ENCODE results near the gene TBC1D1.

The TBC1D1 gene

DNA sequence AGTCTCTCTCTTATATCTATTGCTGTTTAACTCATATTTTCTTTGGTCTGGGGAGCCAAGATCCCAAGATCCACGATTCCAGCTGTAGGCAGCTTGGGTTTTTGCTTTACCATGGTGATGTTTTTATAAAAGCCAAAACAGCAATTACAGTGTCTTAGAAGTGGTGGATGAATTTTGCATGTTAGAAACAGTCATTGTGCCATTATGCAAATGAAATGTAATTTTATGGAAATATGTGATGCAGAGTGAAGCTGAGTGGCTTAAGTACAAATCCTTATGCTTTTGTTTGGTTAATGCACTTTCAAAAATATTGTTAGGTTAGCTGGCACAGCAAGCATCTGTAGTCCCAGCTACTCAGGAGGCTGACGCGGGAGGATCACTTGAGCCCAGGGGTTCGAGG, 36.5 kb downstream of the TBC1D1 start:
- Histone ChIP-seq H3K14ac (ENCODE audit: low read length) (no peak overlapping the region), H2BK15ac (ENCODE audit: low read length) (no peak overlapping the region), H3K27ac (replicated peaks; ENCODE audit: low read length) (no peak overlapping the region), H3K27me3 (ENCODE audit: control insufficient read depth in 3 of 3, insufficient read depth in 3 of 3, low read depth in 1 of 3, low read length in 3 of 3) (no peaks in the 10 kb centered on the region), H3K4me3 (ENCODE audit: low read length in 2 of 2) (no peak overlapping the region), H3K4me2 (ENCODE audit: insufficient read depth, low read length, poor library complexity, severe bottlenecking) (no peak overlapping the region), H3K9me3 (replicated peaks in 1 of 2; ENCODE audit: control insufficient read depth in 2 of 2, insufficient read depth in 1 of 2, low read depth in 1 of 2, low read length in 2 of 2) (no peaks in the 10 kb centered on the region), H3K23ac (ENCODE audit: low read depth, low read length, poor library complexity) (no peak overlapping the region), H3K4me1 (ENCODE audit: control insufficient read depth in 2 of 2, insufficient read depth in 1 of 2, low read depth in 1 of 2, low read length in 2 of 2) (no peaks in the 10 kb centered on the region), H3K9ac (ENCODE audit: low read depth, low read length, poor library complexity) (no peak overlapping the region), H2BK12ac (ENCODE audit: low read length) (no peak overlapping the region), H3K79me1 (ENCODE audit: low read depth, low read length) (no peaks in the 10 kb centered on the region), H4K8ac (ENCODE audit: low read depth, low read length) (no peak overlapping the region), H3K18ac (ENCODE audit: low read length) (no peak overlapping the region), H2BK120ac (ENCODE audit: low read depth, low read length) (no peak overlapping the region), H4K91ac (ENCODE audit: low read depth, low read length, poor library complexity) (no peak overlapping the region), H2AK5ac (ENCODE audit: low read depth, low read length) (no peak overlapping the region), H2BK5ac (ENCODE audit: low read length) (no peak overlapping the region), H3K4ac (ENCODE audit: low read length) (no peak overlapping the region), H2AFZ (ENCODE audit: low read length) (no peak overlapping the region), H3K36me3 (replicated peaks in 1 of 2; ENCODE audit: control insufficient read depth in 2 of 2, insufficient read depth in 2 of 2, low read length in 2 of 2) (no peaks in the 10 kb centered on the region)
- whole genome bisulfite sequencing, 2 donors (ENCODE audit: extremely low coverage in 2 of 2, insufficient read length in 2 of 2, insufficient replicate concordance in 1 of 2): no CpG with 5 or more reads among the region's 4 CpGs
- no peak for DNase-seq (ENCODE audit: low spot score)

DNA sequence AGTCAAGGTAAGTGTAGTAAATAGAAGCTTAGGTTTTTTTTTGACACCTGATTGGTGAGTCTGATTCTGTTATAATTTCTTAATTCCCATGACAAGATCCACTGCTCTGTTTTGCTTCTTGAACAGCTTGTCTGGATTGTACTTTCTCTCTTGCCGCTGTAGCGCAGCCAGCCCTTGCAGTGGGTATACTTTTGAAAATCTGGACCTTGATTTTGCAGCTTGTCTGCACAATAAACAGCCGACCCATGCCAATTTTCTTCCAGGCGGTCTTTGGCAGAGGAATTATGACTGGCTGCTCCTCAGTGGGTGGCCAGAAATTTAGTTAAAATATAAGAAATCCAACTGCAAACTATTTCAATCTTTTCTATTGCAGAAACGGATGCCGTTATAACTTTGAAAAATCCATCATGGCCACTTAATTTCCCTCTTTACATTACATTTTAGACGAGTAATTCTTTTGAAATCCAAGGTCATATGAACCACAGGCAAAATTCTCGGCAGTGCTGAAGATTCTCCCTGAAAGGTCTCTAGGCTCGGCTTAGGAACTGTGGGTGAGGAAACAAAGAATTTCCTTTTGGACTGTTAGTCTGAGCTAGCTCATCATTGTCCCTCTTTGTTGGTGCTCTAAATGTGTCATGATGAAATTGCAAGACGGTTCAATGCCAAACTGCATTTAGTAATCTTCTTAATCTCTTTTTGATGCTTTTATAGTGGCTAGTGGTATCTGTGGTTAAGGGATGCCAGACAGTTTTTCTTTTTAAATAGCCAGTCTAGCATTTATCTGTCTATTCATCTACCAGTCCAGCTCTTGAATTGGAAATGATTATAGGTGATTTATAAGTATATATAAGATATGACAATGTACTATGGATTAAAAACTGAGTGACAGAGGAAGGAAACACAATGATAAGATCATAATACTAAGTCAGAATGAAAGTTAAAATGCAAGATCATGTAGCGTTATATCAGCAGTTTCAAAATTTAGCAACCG, 37.8 kb downstream of the TBC1D1 start:
- peak overlapping the region; percentile 21 for H2AFZ ChIP-seq (ENCODE audit: low read length)
- H2BK12ac ChIP-seq (ENCODE audit: low read length): no peak overlapping the region
- no peak overlapping the region for H3K4me2 ChIP-seq (ENCODE audit: insufficient read depth, low read length, poor library complexity, severe bottlenecking)
- no peak for DNase-seq (ENCODE audit: low spot score)
- H3K4me3 ChIP-seq (ENCODE audit: low read length in 2 of 2): no peak overlapping the region
- H3K14ac ChIP-seq (ENCODE audit: low read length): no peak overlapping the region
- H4K8ac ChIP-seq (ENCODE audit: low read depth, low read length): no peak overlapping the region
- H2BK15ac ChIP-seq (ENCODE audit: low read length): no peak overlapping the region
- no peak overlapping the region for H2BK5ac ChIP-seq (ENCODE audit: low read length)
- no peaks in the 10 kb centered on the region for H3K9me3 ChIP-seq (replicated peaks in 1 of 2; ENCODE audit: control insufficient read depth in 2 of 2, insufficient read depth in 1 of 2, low read depth in 1 of 2, low read length in 2 of 2)
- no peak overlapping the region for H3K27ac ChIP-seq (replicated peaks; ENCODE audit: low read length)
- H3K23ac ChIP-seq (ENCODE audit: low read depth, low read length, poor library complexity): no peak overlapping the region
- WGBS, 2 donors (ENCODE audit: extremely low coverage in 2 of 2, insufficient read length in 2 of 2, insufficient replicate concordance in 1 of 2): no CpG with 5 or more reads among the region's 12 CpGs
- no peak overlapping the region for H2AK5ac ChIP-seq (ENCODE audit: low read depth, low read length)
- no peaks in the 10 kb centered on the region for H3K36me3 ChIP-seq (replicated peaks in 1 of 2; ENCODE audit: control insufficient read depth in 2 of 2, insufficient read depth in 2 of 2, low read length in 2 of 2)
- no peak overlapping the region for H3K18ac ChIP-seq (ENCODE audit: low read length)
- H2BK120ac ChIP-seq (ENCODE audit: low read depth, low read length): no peak overlapping the region
- H4K91ac ChIP-seq (ENCODE audit: low read depth, low read length, poor library complexity): no peak overlapping the region
- H3K79me1 ChIP-seq (ENCODE audit: low read depth, low read length): no peaks in the 10 kb centered on the region
- H3K9ac ChIP-seq (ENCODE audit: low read depth, low read length, poor library complexity): no peak overlapping the region
- H3K27me3 ChIP-seq (ENCODE audit: control insufficient read depth in 3 of 3, insufficient read depth in 3 of 3, low read depth in 1 of 3, low read length in 3 of 3): peaks cover 0 to 2% (median 0%) of the 10 kb centered on the region in 3 experiments
- no peak overlapping the region for H3K4ac ChIP-seq (ENCODE audit: low read length)
- H3K4me1 ChIP-seq (ENCODE audit: control insufficient read depth in 2 of 2, insufficient read depth in 1 of 2, low read depth in 1 of 2, low read length in 2 of 2): no peaks in the 10 kb centered on the region

DNA sequence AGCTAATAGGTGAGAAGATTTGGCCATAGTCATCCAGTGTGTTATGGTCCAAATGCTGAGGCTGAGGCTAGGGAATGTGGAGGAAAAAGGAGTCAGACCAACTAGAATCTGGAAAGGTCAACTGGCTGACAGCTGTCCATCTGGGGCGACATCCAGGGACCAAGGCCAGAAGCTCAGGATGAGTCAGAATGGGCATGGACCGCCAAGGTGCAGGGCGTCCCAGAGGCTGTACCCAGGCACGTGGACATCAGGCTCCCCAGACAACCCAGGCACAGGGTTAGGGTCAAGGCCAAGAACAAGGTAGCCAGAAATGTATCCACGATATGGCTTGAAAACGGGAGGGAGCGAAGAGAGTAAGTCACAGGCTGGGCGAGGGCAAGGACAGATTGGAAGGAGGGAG, 43.2 kb downstream of the TBC1D1 start:
- peak overlapping the region; percentile 18 for H3K9ac ChIP-seq (ENCODE audit: low read depth, low read length, poor library complexity)
- H3K79me1 ChIP-seq (ENCODE audit: low read depth, low read length): no peaks in the 10 kb centered on the region
- DNase-seq (ENCODE audit: low spot score): no peak
- no peaks in the 10 kb centered on the region for H3K9me3 ChIP-seq (replicated peaks in 1 of 2; ENCODE audit: control insufficient read depth in 2 of 2, insufficient read depth in 1 of 2, low read depth in 1 of 2, low read length in 2 of 2)
- no peak overlapping the region for H2AFZ ChIP-seq (ENCODE audit: low read length)
- H2BK15ac ChIP-seq (ENCODE audit: low read length): no peak overlapping the region
- H3K4me3 ChIP-seq (ENCODE audit: low read length in 2 of 2): no peak overlapping the region
- H2BK5ac ChIP-seq (ENCODE audit: low read length): no peak overlapping the region
- no peak overlapping the region for H4K91ac ChIP-seq (ENCODE audit: low read depth, low read length, poor library complexity)
- H3K27ac ChIP-seq (replicated peaks; ENCODE audit: low read length): no peak overlapping the region
- no CpG with 5 or more reads among the region's 8 CpGs for WGBS, 2 donors (ENCODE audit: extremely low coverage in 2 of 2, insufficient read length in 2 of 2, insufficient replicate concordance in 1 of 2)
- H3K27me3 ChIP-seq (ENCODE audit: control insufficient read depth in 3 of 3, insufficient read depth in 3 of 3, low read depth in 1 of 3, low read length in 3 of 3): peaks cover 0 to 11% (median 0%) of the 10 kb centered on the region in 3 experiments
- no peak overlapping the region for H3K23ac ChIP-seq (ENCODE audit: low read depth, low read length, poor library complexity)
- no peak overlapping the region for H2BK12ac ChIP-seq (ENCODE audit: low read length)
- no peak overlapping the region for H4K8ac ChIP-seq (ENCODE audit: low read depth, low read length)
- H3K4me1 ChIP-seq (ENCODE audit: control insufficient read depth in 2 of 2, insufficient read depth in 1 of 2, low read depth in 1 of 2, low read length in 2 of 2): no peaks in the 10 kb centered on the region
- no peaks in the 10 kb centered on the region for H3K36me3 ChIP-seq (replicated peaks in 1 of 2; ENCODE audit: control insufficient read depth in 2 of 2, insufficient read depth in 2 of 2, low read length in 2 of 2)
- no peak overlapping the region for H2AK5ac ChIP-seq (ENCODE audit: low read depth, low read length)
- H3K4ac ChIP-seq (ENCODE audit: low read length): no peak overlapping the region
- H2BK120ac ChIP-seq (ENCODE audit: low read depth, low read length): no peak overlapping the region
- no peak overlapping the region for H3K4me2 ChIP-seq (ENCODE audit: insufficient read depth, low read length, poor library complexity, severe bottlenecking)
- H3K14ac ChIP-seq (ENCODE audit: low read length): no peak overlapping the region
- H3K18ac ChIP-seq (ENCODE audit: low read length): no peak overlapping the region

DNA sequence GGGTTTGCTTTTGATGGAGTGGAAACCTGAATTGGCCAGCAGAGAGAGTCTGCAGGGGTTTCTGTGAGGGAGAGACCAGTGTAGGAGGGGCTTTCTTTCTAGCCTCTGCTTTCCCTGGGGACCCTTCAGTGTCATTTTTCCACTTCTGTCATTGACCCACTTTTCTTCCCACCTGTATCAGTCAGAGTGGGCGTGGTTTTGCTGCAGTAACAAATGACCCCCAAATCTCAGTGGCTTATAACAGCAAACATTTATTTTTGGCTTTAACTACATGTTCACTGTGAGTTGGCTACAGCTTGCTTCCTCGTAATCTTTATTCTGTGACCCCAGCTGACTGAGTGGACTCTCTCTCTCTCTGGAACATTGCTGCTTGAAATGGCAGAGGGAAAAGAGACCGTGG, 43.7 kb downstream of the TBC1D1 start:
- Histone ChIP-seq H3K79me1 (ENCODE audit: low read depth, low read length) (no peaks in the 10 kb centered on the region), H3K4ac (ENCODE audit: low read length) (no peak overlapping the region), H2BK15ac (ENCODE audit: low read length) (no peak overlapping the region), H3K14ac (ENCODE audit: low read length) (no peak overlapping the region), H3K9ac (ENCODE audit: low read depth, low read length, poor library complexity) (no peak overlapping the region), H2BK120ac (ENCODE audit: low read depth, low read length) (no peak overlapping the region), H4K8ac (ENCODE audit: low read depth, low read length) (no peak overlapping the region), H2AFZ (ENCODE audit: low read length) (no peak overlapping the region), H3K4me1 (ENCODE audit: control insufficient read depth in 2 of 2, insufficient read depth in 1 of 2, low read depth in 1 of 2, low read length in 2 of 2) (no peaks in the 10 kb centered on the region), H2BK12ac (ENCODE audit: low read length) (no peak overlapping the region), H3K9me3 (replicated peaks in 1 of 2; ENCODE audit: control insufficient read depth in 2 of 2, insufficient read depth in 1 of 2, low read depth in 1 of 2, low read length in 2 of 2) (no peaks in the 10 kb centered on the region), H3K4me2 (ENCODE audit: insufficient read depth, low read length, poor library complexity, severe bottlenecking) (no peak overlapping the region), H2BK5ac (ENCODE audit: low read length) (no peak overlapping the region), H3K27ac (replicated peaks; ENCODE audit: low read length) (no peak overlapping the region), H3K23ac (ENCODE audit: low read depth, low read length, poor library complexity) (no peak overlapping the region), H4K91ac (ENCODE audit: low read depth, low read length, poor library complexity) (no peak overlapping the region), H2AK5ac (ENCODE audit: low read depth, low read length) (no peak overlapping the region), H3K36me3 (replicated peaks in 1 of 2; ENCODE audit: control insufficient read depth in 2 of 2, insufficient read depth in 2 of 2, low read length in 2 of 2) (no peaks in the 10 kb centered on the region), H3K18ac (ENCODE audit: low read length) (no peak overlapping the region), H3K27me3 (ENCODE audit: control insufficient read depth in 3 of 3, insufficient read depth in 3 of 3, low read depth in 1 of 3, low read length in 3 of 3) (peaks cover 0 to 11% (median 0%) of the 10 kb centered on the region in 3 experiments), H3K4me3 (ENCODE audit: low read length in 2 of 2) (no peak overlapping the region)
- DNase-seq (ENCODE audit: low spot score): no peak
- no CpG with 5 or more reads among the region's 3 CpGs for WGBS, 2 donors (ENCODE audit: extremely low coverage in 2 of 2, insufficient read length in 2 of 2, insufficient replicate concordance in 1 of 2)

Data from neuronal stem cell (in vitro differentiated cells).